GM12878 (cell line): Measurements from ENCODE around the gene TMC6. TPM values are rescaled to one million over a fixed set of nuclear protein-coding genes. Genes with fewer than 3 reads are reported as not detected.
A peak's percentile ranks its signal among the peaks of the same experiment; 100 is the strongest.
"Not testable (repeated sequence)": the region's sequence is repeated elsewhere in the genome, so short reads cannot be mapped to it uniquely, and the experiment has no call there.

Source experiments
- ATAC-seq: fragments of 200-7000 bp; cut with Tn5 transposase; 3 replicates; pipeline ENCODE4 v1.9.1; 2020; ENCODE audit warnings: mild to moderate bottlenecking, moderate library complexity
- BruUV-seq: library from RNA; stranded (reverse); fragments of 400-500 nt; replicated peaks from 2 replicates; lab custom pipeline; 2021; lab: Mats Ljungman, UMichigan
- CTCF ChIA-PET: fragments of 300-600 bp; sonication (Branson Sonifier 250); formaldehyde crosslinking; extraction: SDS; loops from one replicate; lab custom pipeline; 2021; ENCODE audit warnings: inconsistent platforms; lab: Yijun Ruan, JAX
- POLR2A ChIA-PET: fragments of 350-600 bp; formaldehyde crosslinking; extraction: SDS; loops from one replicate; lab custom pipeline; 2021; ENCODE audit warnings: inconsistent platforms; lab: Charles Lee
- RAD21 ChIA-PET: fragments of 300-600 bp; sonication (Branson Sonifier 250); formaldehyde crosslinking; loops from one replicate; lab custom pipeline; 2023; ENCODE audit warnings: antibody characterized with exemption; ENCODE audit not compliant: unreplicated experiment; lab: Charles Lee
- SMC1A ChIA-PET: fragments of 300-600 bp; sonication (Branson Sonifier 250); formaldehyde crosslinking; loops from one replicate; lab custom pipeline; 2023; ENCODE audit not compliant: unreplicated experiment, uncharacterized antibody; lab: Charles Lee
- DNase-seq: peaks from one replicate; pipeline ENCODE4 v3.0.0-alpha.2; 2011; ENCODE audit warnings: low read depth, low spot score
- FAIRE-seq: peaks from 3 replicates; lab custom pipeline; 2011; peaks lifted over from hg19 to GRCh38; lab: Jason Lieb, UNC
- H2AFZ ChIP-seq: 2 replicates; pipeline ENCODE4 v1.6.0; 2011; ENCODE audit warnings: low read depth, low read length, control low read depth; ENCODE audit not compliant: control insufficient read depth
- H3K27ac ChIP-seq: 2 replicates; pipeline ENCODE4 v1.5.1; 2011; ENCODE audit warnings: control low read depth; ENCODE audit not compliant: control insufficient read depth, insufficient read depth
- H3K27me3 ChIP-seq, 2 experiments: replicated peaks in 1 of 2; 2 replicates each; pipeline versions ENCODE4 v1.6.0 to v1.6.1; 2011; ENCODE audit warnings: low read length in 1 of 2; ENCODE audit not compliant: control insufficient read depth in 2 of 2, insufficient read depth in 2 of 2
- H3K36me3 ChIP-seq, 2 experiments: 2 replicates each; pipeline ENCODE4 v1.5.1; 2011; ENCODE audit warnings: low read length in 1 of 2; ENCODE audit not compliant: control insufficient read depth in 2 of 2, insufficient read depth in 2 of 2
- H3K4me1 ChIP-seq: 2 replicates; pipeline ENCODE4 v1.6.1; 2011; ENCODE audit warnings: mild to moderate bottlenecking, low read length, moderate library complexity, mixed read lengths; ENCODE audit not compliant: control insufficient read depth, insufficient read depth
- H3K4me2 ChIP-seq: 2 replicates; pipeline ENCODE4 v1.6.0; 2011; ENCODE audit warnings: control low read depth; ENCODE audit not compliant: control insufficient read depth, insufficient read depth
- H3K4me3 ChIP-seq: fragments of 200-600 bp; sonication (generic); 2 replicates; pipeline ENCODE4 v1.5.1; 2016
- H3K79me2 ChIP-seq: 2 replicates; pipeline ENCODE4 v1.6.0; 2011; ENCODE audit warnings: low read length; ENCODE audit not compliant: control insufficient read depth, insufficient read depth
- H3K9ac ChIP-seq: 2 replicates; pipeline ENCODE4 v1.8.0; 2011; ENCODE audit warnings: low read length, control low read depth, mixed read lengths; ENCODE audit not compliant: control insufficient read depth, insufficient read depth
- H3K9me3 ChIP-seq: replicated peaks from 3 replicates; pipeline ENCODE4 v1.5.1; 2011; ENCODE audit warnings: mild to moderate bottlenecking, low read length; ENCODE audit not compliant: control insufficient read depth, insufficient read depth
- H4K20me1 ChIP-seq: 2 replicates; pipeline ENCODE4 v1.6.0; 2011; ENCODE audit not compliant: control insufficient read depth, insufficient read depth
- CBFB ChIP-seq: IDR thresholded peaks from 2 replicates; pipeline ENCODE4 v1.6.1; 2016; ENCODE audit warnings: antibody characterized with exemption, low read depth
- CREB1 ChIP-seq: IDR thresholded peaks from 2 replicates; pipeline ENCODE4 v1.6.1; 2012; ENCODE audit warnings: low read depth, mild to moderate bottlenecking, inconsistent platforms
- FOS ChIP-seq: IDR thresholded peaks from 3 replicates; pipeline ENCODE4 v1.6.1; 2011; ENCODE audit warnings: borderline replicate concordance; ENCODE audit not compliant: insufficient read length; ENCODE audit errors: extremely low read depth
- NR2F1 ChIP-seq: fragments of 450-650 bp; conservative IDR thresholded peaks from 2 replicates; pipeline ENCODE4 v1.6.1; 2017; ENCODE audit warnings: mild to moderate bottlenecking
- POLR2A ChIP-seq: IDR thresholded peaks from 2 replicates; pipeline ENCODE4 v1.6.1; 2011; ENCODE audit warnings: low read depth, mild to moderate bottlenecking, low read length
- POLR2AphosphoS5 ChIP-seq: IDR thresholded peaks from 2 replicates; pipeline ENCODE4 v1.6.1; 2011; ENCODE audit warnings: mild to moderate bottlenecking, low read length, inconsistent platforms
- WGBS: methylation state at CpG from one replicate; pipeline ENCODE4 v1.1.6; 2016; ENCODE audit warnings: low lambda C conversion rate; ENCODE audit not compliant: insufficient replicate concordance, insufficient coverage; ENCODE audit errors: missing lambda C conversion rate; 5-methylcytosine and 5-hydroxymethylcytosine counted together
- in situ Hi-C: fragments of 300-500 bp; cut with MboI; formaldehyde crosslinking; loops from 9 replicates; pipeline ENCODE4 v1.14.3; 2018; ENCODE audit warnings: mixed read lengths
- intact Hi-C: fragments of 100-400 bp; cut with micrococcal nuclease; formaldehyde crosslinking; loops from one replicate; pipeline ENCODE4 v1.14.2; 2022; ENCODE audit not compliant: unreplicated experiment
- polyA plus RNA-seq, 11 experiments: library from polyadenylated mRNA; depleted of rRNA in 4 of 11; unstranded in 6 of 11; stranded (reverse) in 5 of 11; fragments of >200 nt; fragmentation: Nextera tagmentation in 4 of 11; fragmentation: Illumina TruSeq in 1 of 11; extraction: Ambion mirVana in 4 of 11; extraction: Trizol in 1 of 11; gene quantifications; 1 replicate in 1 of 11; 2 replicates in 10 of 11; pipeline versions ENCODE4 v1.2.1 to v1.2.3, GENCODE V29; 2011 to 2016; ENCODE audit warnings: inconsistent platforms in 2 of 11, missing spikeins in 2 of 11, low read depth in 1 of 11
- total RNA-seq, 4 experiments: library from RNA; depleted of rRNA in 3 of 4; stranded (reverse); fragments of >200 nt in 3 of 4; fragmentation: Illumina TruSeq in 1 of 4; extraction: Trizol in 1 of 4; gene quantifications; 2 replicates each; pipeline versions ENCODE4 v1.2.1 to v1.2.3, GENCODE V29; 2013 to 2021
- TF ChIP-seq, protein P1 (sequence below): fragments of 450-650 bp; conservative IDR thresholded peaks from 2 replicates; pipeline ENCODE4 v1.6.1; 2017; ENCODE audit warnings: mild to moderate bottlenecking, moderate library complexity
- TF ChIP-seq, protein P2 (sequence below): fragments of 450-650 bp; IDR thresholded peaks from 2 replicates; pipeline ENCODE4 v1.6.1; 2016; ENCODE audit warnings: mild to moderate bottlenecking
- TF ChIP-seq, protein P3 (sequence below): fragments of 450-650 bp; IDR thresholded peaks from 2 replicates; pipeline ENCODE4 v1.6.1; 2017; ENCODE audit warnings: mild to moderate bottlenecking, moderate library complexity

TMC6 gene
- total and polyA plus RNA-seq, 10 of the 15 experiments (the other 5 are each of a cell fraction or from before 2014, with no cell fraction given): 1.9 to 232 (median 60.6) TPM

DNA sequence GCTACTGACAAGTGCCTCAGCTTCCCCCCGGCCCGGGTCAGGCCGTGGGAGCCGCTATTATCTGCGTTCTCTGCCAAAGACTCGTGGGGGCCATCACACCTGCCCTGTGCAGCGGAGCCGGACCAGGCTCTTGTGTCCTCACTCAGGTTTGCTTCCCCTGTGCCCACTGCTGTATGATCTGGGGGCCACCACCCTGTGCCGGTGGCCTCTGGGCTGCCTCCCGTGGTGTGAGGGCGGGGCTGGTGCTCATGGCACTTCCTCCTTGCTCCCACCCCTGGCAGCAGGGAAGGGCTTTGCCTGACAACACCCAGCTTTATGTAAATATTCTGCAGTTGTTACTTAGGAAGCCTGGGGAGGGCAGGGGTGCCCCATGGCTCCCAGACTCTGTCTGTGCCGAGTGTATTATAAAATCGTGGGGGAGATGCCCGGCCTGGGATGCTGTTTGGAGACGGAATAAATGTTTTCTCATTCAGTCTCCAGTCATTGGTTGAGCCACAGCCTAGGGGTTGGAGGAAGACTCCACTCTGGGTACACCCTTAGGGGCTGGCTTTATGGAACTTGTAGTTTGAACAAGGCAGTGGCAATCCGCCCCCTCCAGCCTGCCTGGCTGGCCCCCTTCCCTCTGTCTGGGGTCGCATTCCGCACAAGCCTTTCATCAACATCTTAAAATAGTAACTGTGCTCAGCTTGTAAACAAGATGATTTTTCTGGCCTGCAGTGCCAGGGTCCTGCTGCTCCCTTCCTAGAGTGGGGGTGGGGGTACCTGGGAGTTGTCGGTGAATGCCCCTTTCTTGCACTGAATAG, 43.9 kb upstream of the TMC6 start (continued):
- no peak for TF ChIP-seq FOS
- TF ChIP-seq, protein P1, sequence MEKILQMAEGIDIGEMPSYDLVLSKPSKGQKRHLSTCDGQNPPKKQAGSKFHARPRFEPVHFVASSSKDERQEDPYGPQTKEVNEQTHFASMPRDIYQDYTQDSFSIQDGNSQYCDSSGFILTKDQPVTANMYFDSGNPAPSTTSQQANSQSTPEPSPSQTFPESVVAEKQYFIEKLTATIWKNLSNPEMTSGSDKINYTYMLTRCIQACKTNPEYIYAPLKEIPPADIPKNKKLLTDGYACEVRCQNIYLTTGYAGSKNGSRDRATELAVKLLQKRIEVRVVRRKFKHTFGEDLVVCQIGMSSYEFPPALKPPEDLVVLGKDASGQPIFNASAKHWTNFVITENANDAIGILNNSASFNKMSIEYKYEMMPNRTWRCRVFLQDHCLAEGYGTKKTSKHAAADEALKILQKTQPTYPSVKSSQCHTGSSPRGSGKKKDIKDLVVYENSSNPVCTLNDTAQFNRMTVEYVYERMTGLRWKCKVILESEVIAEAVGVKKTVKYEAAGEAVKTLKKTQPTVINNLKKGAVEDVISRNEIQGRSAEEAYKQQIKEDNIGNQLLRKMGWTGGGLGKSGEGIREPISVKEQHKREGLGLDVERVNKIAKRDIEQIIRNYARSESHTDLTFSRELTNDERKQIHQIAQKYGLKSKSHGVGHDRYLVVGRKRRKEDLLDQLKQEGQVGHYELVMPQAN: 0 out of 2 replicates have a peak, but pooled peaks have one; percentile 31

DNA sequence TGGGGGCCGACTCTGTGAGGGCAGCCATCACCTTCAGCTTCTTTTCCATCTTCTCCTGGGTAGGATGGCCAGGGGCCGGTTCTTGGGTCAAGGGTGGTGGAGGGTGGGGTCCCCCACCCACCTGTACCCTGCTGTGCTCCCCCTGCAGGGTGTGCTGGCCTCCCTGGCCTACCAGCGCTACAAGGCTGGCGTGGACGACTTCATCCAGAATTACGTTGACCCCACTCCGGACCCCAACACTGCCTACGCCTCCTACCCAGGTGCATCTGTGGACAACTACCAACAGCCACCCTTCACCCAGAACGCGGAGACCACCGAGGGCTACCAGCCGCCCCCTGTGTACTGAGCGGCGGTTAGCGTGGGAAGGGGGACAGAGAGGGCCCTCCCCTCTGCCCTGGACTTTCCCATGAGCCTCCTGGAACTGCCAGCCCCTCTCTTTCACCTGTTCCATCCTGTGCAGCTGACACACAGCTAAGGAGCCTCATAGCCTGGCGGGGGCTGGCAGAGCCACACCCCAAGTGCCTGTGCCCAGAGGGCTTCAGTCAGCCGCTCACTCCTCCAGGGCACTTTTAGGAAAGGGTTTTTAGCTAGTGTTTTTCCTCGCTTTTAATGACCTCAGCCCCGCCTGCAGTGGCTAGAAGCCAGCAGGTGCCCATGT, 43.2 kb upstream of the TMC6 start:
- intact Hi-C loops: loop anchor here (1.0 to 2.0 kb wide), 2 partner anchors 31 to 37 kb away; no protein-coding TSS in a partner anchor
- not testable (repeated sequence) for BruUV-seq, H3K27me3 ChIP-seq, DNase-seq, FAIRE-seq, H4K20me1 ChIP-seq, H2AFZ ChIP-seq, H3K9me3 ChIP-seq, ATAC-seq
- Histone ChIP-seq H3K9ac (peak overlapping the region; percentile 62), H3K4me1 (peaks cover 59% of the 10 kb centered on the region), H3K79me2 (peaks cover 59% of the 10 kb centered on the region), H3K36me3 (peaks cover 0 to 26% of the 10 kb centered on the region in 2 experiments; a peak in 3 of 4 replicates), H3K27ac (peak overlapping the region; percentile 86), H3K4me3 (peak overlapping the region; percentile 70), H3K4me2 (peak overlapping the region; percentile 96)
- WGBS: 31% methylated on average over 19 of the region's 19 CpGs
- CTCF ChIA-PET: interaction anchor here (1.0 to 9.0 kb wide), 5 partner anchors 28 to 80 kb away, joined by 3 to 132 read pairs (median 51); partner anchors contain the start of genes TMC6 and TMC8
- in situ Hi-C loops: loop anchor here (25.0 kb wide), 1 partner anchor 1909 kb away; the partner anchor contains the start of gene UBALD2
- RAD21 ChIA-PET: interaction anchor here (1.0 to 8.6 kb wide), 11 partner anchors 9 to 80 kb away, joined by 3 to 83 read pairs (median 4); partner anchors contain the start of gene TMC6
- SMC1A ChIA-PET: interaction anchor here (0.9 to 7.4 kb wide), 10 partner anchors 10 to 152 kb away, joined by 3 to 51 read pairs (median 6); partner anchors contain the start of gene TMC8
- POLR2A ChIA-PET: interaction anchor here (1.0 to 8.7 kb wide), 10 partner anchors 9 to 44 kb away, joined by 3 to 85 read pairs (median 7); partner anchors contain the start of genes TMC6 and TMC8
- TF ChIP-seq, protein P2, sequence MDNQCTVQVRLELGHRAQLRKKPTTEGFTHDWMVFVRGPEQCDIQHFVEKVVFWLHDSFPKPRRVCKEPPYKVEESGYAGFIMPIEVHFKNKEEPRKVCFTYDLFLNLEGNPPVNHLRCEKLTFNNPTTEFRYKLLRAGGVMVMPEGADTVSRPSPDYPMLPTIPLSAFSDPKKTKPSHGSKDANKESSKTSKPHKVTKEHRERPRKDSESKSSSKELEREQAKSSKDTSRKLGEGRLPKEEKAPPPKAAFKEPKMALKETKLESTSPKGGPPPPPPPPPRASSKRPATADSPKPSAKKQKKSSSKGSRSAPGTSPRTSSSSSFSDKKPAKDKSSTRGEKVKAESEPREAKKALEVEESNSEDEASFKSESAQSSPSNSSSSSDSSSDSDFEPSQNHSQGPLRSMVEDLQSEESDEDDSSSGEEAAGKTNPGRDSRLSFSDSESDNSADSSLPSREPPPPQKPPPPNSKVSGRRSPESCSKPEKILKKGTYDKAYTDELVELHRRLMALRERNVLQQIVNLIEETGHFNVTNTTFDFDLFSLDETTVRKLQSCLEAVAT: peak; percentile 23; the same call in 1 of the 2 replicates
- TF ChIP-seq, protein P3, sequence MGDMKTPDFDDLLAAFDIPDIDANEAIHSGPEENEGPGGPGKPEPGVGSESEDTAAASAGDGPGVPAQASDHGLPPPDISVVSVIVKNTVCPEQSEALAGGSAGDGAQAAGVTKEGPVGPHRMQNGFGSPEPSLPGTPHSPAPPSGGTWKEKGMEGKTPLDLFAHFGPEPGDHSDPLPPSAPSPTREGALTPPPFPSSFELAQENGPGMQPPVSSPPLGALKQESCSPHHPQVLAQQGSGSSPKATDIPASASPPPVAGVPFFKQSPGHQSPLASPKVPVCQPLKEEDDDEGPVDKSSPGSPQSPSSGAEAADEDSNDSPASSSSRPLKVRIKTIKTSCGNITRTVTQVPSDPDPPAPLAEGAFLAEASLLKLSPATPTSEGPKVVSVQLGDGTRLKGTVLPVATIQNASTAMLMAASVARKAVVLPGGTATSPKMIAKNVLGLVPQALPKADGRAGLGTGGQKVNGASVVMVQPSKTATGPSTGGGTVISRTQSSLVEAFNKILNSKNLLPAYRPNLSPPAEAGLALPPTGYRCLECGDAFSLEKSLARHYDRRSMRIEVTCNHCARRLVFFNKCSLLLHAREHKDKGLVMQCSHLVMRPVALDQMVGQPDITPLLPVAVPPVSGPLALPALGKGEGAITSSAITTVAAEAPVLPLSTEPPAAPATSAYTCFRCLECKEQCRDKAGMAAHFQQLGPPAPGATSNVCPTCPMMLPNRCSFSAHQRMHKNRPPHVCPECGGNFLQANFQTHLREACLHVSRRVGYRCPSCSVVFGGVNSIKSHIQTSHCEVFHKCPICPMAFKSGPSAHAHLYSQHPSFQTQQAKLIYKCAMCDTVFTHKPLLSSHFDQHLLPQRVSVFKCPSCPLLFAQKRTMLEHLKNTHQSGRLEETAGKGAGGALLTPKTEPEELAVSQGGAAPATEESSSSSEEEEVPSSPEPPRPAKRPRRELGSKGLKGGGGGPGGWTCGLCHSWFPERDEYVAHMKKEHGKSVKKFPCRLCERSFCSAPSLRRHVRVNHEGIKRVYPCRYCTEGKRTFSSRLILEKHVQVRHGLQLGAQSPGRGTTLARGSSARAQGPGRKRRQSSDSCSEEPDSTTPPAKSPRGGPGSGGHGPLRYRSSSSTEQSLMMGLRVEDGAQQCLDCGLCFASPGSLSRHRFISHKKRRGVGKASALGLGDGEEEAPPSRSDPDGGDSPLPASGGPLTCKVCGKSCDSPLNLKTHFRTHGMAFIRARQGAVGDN: peak; percentile 3; the same call in 1 of the 2 replicates
- TF ChIP-seq POLR2A (0 out of 2 replicates have a peak, but pooled peaks have one; percentile 15), POLR2AphosphoS5 (0 out of 2 replicates have a peak, but pooled peaks have one; percentile 0), CREB1 (0 out of 2 replicates have a peak, but pooled peaks have one; percentile 15), CBFB (0 out of 2 replicates have a peak, but pooled peaks have one; percentile 21), NR2F1 (0 out of 2 replicates have a peak, but pooled peaks have one; percentile 33)
